Muscle of arm (tissue), 12 donors: ENCODE data around the gene ARHGAP4. TPM values are rescaled to one million over a fixed set of nuclear protein-coding genes. Genes with fewer than 3 reads are reported as not detected.
A peak's percentile ranks its signal among the peaks of the same experiment; 100 is the strongest.

Source experiments
- DNase-seq: peaks from one replicate; pipeline ENCODE4 v3.0.0-alpha.2; 2013
- polyA plus RNA-seq, 12 donors: library from polyadenylated mRNA; unstranded; fragments of 120-200 nt; gene quantifications; one replicate each; pipeline ENCODE4 v1.2.1, GENCODE V29; 2013; ENCODE audit not compliant: insufficient read length in 12 of 12

The ARHGAP4 gene
- polyA plus RNA-seq, 12 donors = 13.9 to 84.8 (median 18.2) TPM; not detected in 1

GRCh38 chrX:153907456-153907855 is 18.6 kb downstream of the ARHGAP4 start:
- no peak for DNase-seq

GRCh38 chrX:153906126-153906917 is 19.7 kb downstream of the ARHGAP4 start:
- DNase-seq = no peak

GRCh38 chrX:153905481-153906095 is 20.5 kb downstream of the ARHGAP4 start:
- DNase-seq = no peak

- no peak for DNase-seq
Observed at GRCh38 chrX:153903991-153904957, 21.8 kb downstream of the ARHGAP4 start, which contains the start of gene AVPR2. Gene AVPR2 (plus strand): TSS chrX:153904673. CDS start chrX:153905146, 473 bp downstream.

- no peak for DNase-seq
Observed at GRCh38 chrX:153903238-153903980, 22.7 kb downstream of the ARHGAP4 start.

- no peak for DNase-seq
Observed at GRCh38 chrX:153902385-153902784, 23.7 kb downstream of the ARHGAP4 start.

GRCh38 chrX:153901753-153902140 is 24.3 kb downstream of the ARHGAP4 start:
- no peak for DNase-seq

GRCh38 chrX:153900831-153901752 is 25.0 kb downstream of the ARHGAP4 start:
- DNase-seq = peak; percentile 51

- DNase-seq = no peak
Observed at GRCh38 chrX:153897899-153898298, 28.2 kb downstream of the ARHGAP4 start.

- DNase-seq = no peak
Observed at GRCh38 chrX:153889123-153889522, 36.9 kb downstream of the ARHGAP4 start.

GRCh38 chrX:153888344-153888743 is 37.7 kb downstream of the ARHGAP4 start:
- DNase-seq = no peak

GRCh38 chrX:153887385-153887784 is 38.7 kb downstream of the ARHGAP4 start:
- no peak for DNase-seq

- no peak for DNase-seq
Observed at GRCh38 chrX:153886915-153887314, 39.1 kb downstream of the ARHGAP4 start.

GRCh38 chrX:153885968-153886903 is 39.8 kb downstream of the ARHGAP4 start, which contains the start of gene L1CAM:
Gene L1CAM (minus strand): TSS chrX:153886173. CDS start chrX:153875836, 10,337 bp downstream.
- no peak for DNase-seq

- no peak for DNase-seq
Observed at GRCh38 chrX:153885208-153885787, 40.8 kb downstream of the ARHGAP4 start.

- DNase-seq = no peak
Observed at GRCh38 chrX:153884590-153884989, 41.5 kb downstream of the ARHGAP4 start.

GRCh38 chrX:153884136-153884535 is 41.9 kb downstream of the ARHGAP4 start:
- no peak for DNase-seq

GRCh38 chrX:153883163-153883843 is 42.8 kb downstream of the ARHGAP4 start:
- DNase-seq = no peak
